K562 (cell line): ENCODE results near the gene KCNAB2. TPM values are rescaled to one million over a fixed set of nuclear protein-coding genes. Genes with fewer than 3 reads are reported as not detected.

Experiments used
- ATAC-seq: fragments of 200-7000 bp; cut with Tn5 transposase; 3 replicates; pipeline ENCODE4 v1.9.1; 2020; ENCODE audit warnings: moderate library complexity
- BruUV-seq: library from RNA; stranded (reverse); fragments of 400-500 nt; replicated peaks from 2 replicates; lab custom pipeline; 2021; lab: Mats Ljungman, UMichigan
- CTCF ChIA-PET: fragments of 300-600 bp; formaldehyde crosslinking; extraction: SDS; loops from one replicate; lab custom pipeline; 2021; ENCODE audit warnings: low intra/inter-chr PET ratio; lab: Yijun Ruan, JAX
- POLR2A ChIA-PET: fragments of 300-600, 350-650 bp; sonication (Branson Sonifier 250); formaldehyde crosslinking; extraction: SDS; loops from one replicate; lab custom pipeline; 2021; ENCODE audit warnings: antibody characterized with exemption, inconsistent platforms; lab: Yijun Ruan, JAX
- DNase-seq, 4 experiments: peaks; one replicate each; pipeline versions ENCODE4 v3.0.0 to v3.0.0-alpha.2; 2011 to 2018; ENCODE audit warnings: low spot score in 3 of 4, mixed read lengths in 3 of 4; ENCODE audit errors: extremely low read depth in 1 of 4
- FAIRE-seq: peaks from 2 replicates; lab custom pipeline; 2011; peaks lifted over from hg19 to GRCh38; lab: Jason Lieb, UNC
- H2AFZ ChIP-seq: 2 replicates; pipeline ENCODE4 v1.6.0; 2011; ENCODE audit warnings: low read depth, low read length, control low read depth, inconsistent platforms
- H3K27ac ChIP-seq: fragments of 200-600 bp; 3 replicates; pipeline ENCODE4 v1.8.0; 2011; ENCODE audit warnings: low read depth, mild to moderate bottlenecking, control low read depth, inconsistent platforms, low read length, moderate library complexity, mixed read lengths; ENCODE audit errors: extremely low read depth
- H3K27me3 ChIP-seq, 2 experiments: fragments of 300-600 bp in 1 of 2; 2 replicates in 1 of 2; 3 replicates in 1 of 2; pipeline versions ENCODE4 v1.6.0 to v1.8.0; 2011; ENCODE audit warnings: inconsistent platforms in 2 of 2, low read length in 2 of 2, mild to moderate bottlenecking in 1 of 2, mixed read lengths in 1 of 2, moderate library complexity in 1 of 2; ENCODE audit not compliant: control insufficient read depth in 2 of 2, insufficient read depth in 2 of 2
- H3K36me3 ChIP-seq: fragments of 300-600 bp; 3 replicates; pipeline ENCODE4 v1.8.0; 2011; ENCODE audit warnings: mild to moderate bottlenecking, low read length, inconsistent platforms; ENCODE audit not compliant: control insufficient read depth, insufficient read depth
- H3K4me1 ChIP-seq, 2 experiments: fragments of 200-600 bp in 1 of 2; replicated peaks in 1 of 2; 2 replicates in 1 of 2; 3 replicates in 1 of 2; pipeline versions ENCODE4 v1.5.1 to v1.8.0; 2011; ENCODE audit warnings: inconsistent platforms in 2 of 2, low read length in 2 of 2, mild to moderate bottlenecking in 1 of 2, mixed read lengths in 1 of 2, moderate library complexity in 1 of 2; ENCODE audit not compliant: control insufficient read depth in 2 of 2, insufficient read depth in 2 of 2
- H3K4me2 ChIP-seq: 2 replicates; pipeline ENCODE4 v1.6.1; 2011; ENCODE audit warnings: low read length, control low read depth, inconsistent platforms, mixed read lengths; ENCODE audit not compliant: insufficient read depth
- H3K4me3 ChIP-seq: fragments of 200-600 bp; sonication (generic), shearing (Covaris generic); 2 replicates; pipeline ENCODE4 v1.5.1; 2016; ENCODE audit warnings: control low read depth, inconsistent platforms
- H3K79me2 ChIP-seq: fragments of 200-600 bp; 3 replicates; pipeline ENCODE4 v1.8.0; 2011; ENCODE audit warnings: low read length, inconsistent platforms; ENCODE audit not compliant: control insufficient read depth, insufficient read depth
- H3K9ac ChIP-seq, 2 experiments: 2 replicates each; pipeline versions ENCODE4 v1.6.0 to v1.6.1; 2011; ENCODE audit warnings: low read depth in 2 of 2, low read length in 2 of 2, control low read depth in 1 of 2, inconsistent platforms in 1 of 2, mild to moderate bottlenecking in 1 of 2, mixed read lengths in 1 of 2; ENCODE audit not compliant: insufficient read depth in 1 of 2
- H3K9me1 ChIP-seq: one replicate; pipeline ENCODE4 v1.6.0; 2011; ENCODE audit warnings: inconsistent platforms, mild to moderate bottlenecking, low read length, moderate library complexity; ENCODE audit not compliant: control insufficient read depth, insufficient read depth
- H3K9me3 ChIP-seq: replicated peaks from 2 replicates; pipeline ENCODE4 v1.5.1; 2011; ENCODE audit warnings: low read depth, low read length, inconsistent platforms; ENCODE audit not compliant: control insufficient read depth, insufficient read depth
- H4K20me1 ChIP-seq: replicated peaks from 2 replicates; pipeline ENCODE4 v1.6.1; 2011; ENCODE audit warnings: low read length, inconsistent platforms, mixed read lengths; ENCODE audit not compliant: control insufficient read depth, insufficient read depth
- CEBPB ChIP-seq: fragments of 450-650 bp; IDR thresholded peaks from 2 replicates; pipeline ENCODE4 v1.6.1; 2016; ENCODE audit warnings: missing genetic modification characterization, missing compliant biosample characterization
- CHCHD3 ChIP-seq: fragments of 250-450 bp; sonication (Bioruptor Pico); IDR thresholded peaks from 2 replicates; pipeline ENCODE4 v2.1.2; 2022; ENCODE audit warnings: mild to moderate bottlenecking
- TSC22D4 ChIP-seq: fragments of 450-650 bp; IDR thresholded peaks from 2 replicates; pipeline ENCODE4 v1.6.1; 2016; ENCODE audit warnings: missing genetic modification characterization, missing biosample characterization, control low read depth
- ZNF121 ChIP-seq: sonication (generic); formaldehyde crosslinking; conservative IDR thresholded peaks from 2 replicates; pipeline ENCODE4 v1.8.0; 2022; ENCODE audit warnings: missing genetic modification reagents
- ZNF253 ChIP-seq: fragments of 250-450 bp; sonication (Bioruptor Pico); conservative IDR thresholded peaks from 2 replicates; pipeline ENCODE4 v1.6.1; 2021; ENCODE audit warnings: mild to moderate bottlenecking
- ZNF282 ChIP-seq: sonication (generic); formaldehyde crosslinking; IDR thresholded peaks from 2 replicates; pipeline ENCODE4 v1.8.1; 2023; ENCODE audit warnings: missing genetic modification reagents
- WGBS: fragments of 100-300 bp; shearing (Covaris generic); methylation state at CpG from one replicate; pipeline ENCODE4 v1.1.6; 2016; ENCODE audit warnings: low coverage, mixed read lengths; ENCODE audit not compliant: insufficient coverage; ENCODE audit errors: missing lambda C conversion rate; 5-methylcytosine and 5-hydroxymethylcytosine counted together
- in situ Hi-C: fragments of 300-500 bp; cut with MboI; formaldehyde crosslinking; loops from 4 replicates; pipeline ENCODE4 v1.15.0; 2018; ENCODE audit warnings: inconsistent platforms, mixed read lengths
- intact Hi-C: fragments of 100-400 bp; cut with micrococcal nuclease; formaldehyde crosslinking; loops from 2 replicates; pipeline ENCODE4 v1.14.2; 2022
- polyA plus RNA-seq, 8 experiments: library from polyadenylated mRNA; depleted of rRNA in 4 of 8; stranded (reverse) in 5 of 8; unstranded in 3 of 8; fragments of >200 nt; fragmentation: Nextera tagmentation in 2 of 8; fragmentation: Illumina TruSeq in 1 of 8; extraction: Ambion mirVana in 2 of 8; extraction: Trizol in 1 of 8; gene quantifications; 2 replicates each; pipeline versions ENCODE4 v1.2.1 to v1.2.3, GENCODE V29; 2011 to 2014; ENCODE audit warnings: inconsistent platforms in 1 of 8, missing spikeins in 1 of 8
- total RNA-seq, 7 experiments: library from RNA; depleted of rRNA in 6 of 7; stranded (reverse); fragments of >200 nt in 6 of 7; fragmentation: Illumina TruSeq in 2 of 7; extraction: Trizol in 2 of 7; gene quantifications; 2 replicates each; pipeline versions ENCODE4 v1.2.1 to v1.2.3, GENCODE V29; 2011 to 2021; ENCODE audit warnings: low replicate concordance in 1 of 7
- TF ChIP-seq, protein P1 (sequence below), 3 experiments: IDR thresholded peaks in 2 of 3; conservative IDR thresholded peaks in 1 of 3; 2 replicates each; pipeline ENCODE4 v1.5.1; 2011 to 2012; ENCODE audit warnings: low read length in 3 of 3, mild to moderate bottlenecking in 3 of 3, control low read depth in 2 of 3, improper control_type of control experiment in 1 of 3, inconsistent platforms in 1 of 3, low read depth in 1 of 3, mixed read lengths in 1 of 3, moderate library complexity in 1 of 3; ENCODE audit not compliant: insufficient read depth in 2 of 3
- TF ChIP-seq, protein P2 (sequence below): sonication (generic); formaldehyde crosslinking; IDR thresholded peaks from 2 replicates; pipeline ENCODE4 v1.8.1; 2023; ENCODE audit warnings: mild to moderate bottlenecking, missing genetic modification reagents
- TF ChIP-seq, protein P3 (sequence below): fragments of 250-450 bp; sonication (Bioruptor Pico); IDR thresholded peaks from 2 replicates; pipeline ENCODE4 v1.4.0; 2020; ENCODE audit warnings: mild to moderate bottlenecking

The KCNAB2 gene
- total and polyA plus RNA-seq, 9 of the 15 experiments (the other 6 are each of a cell fraction or from before 2014, with no cell fraction given): 1.8 to 15.8 (median 7.1) TPM

DNA sequence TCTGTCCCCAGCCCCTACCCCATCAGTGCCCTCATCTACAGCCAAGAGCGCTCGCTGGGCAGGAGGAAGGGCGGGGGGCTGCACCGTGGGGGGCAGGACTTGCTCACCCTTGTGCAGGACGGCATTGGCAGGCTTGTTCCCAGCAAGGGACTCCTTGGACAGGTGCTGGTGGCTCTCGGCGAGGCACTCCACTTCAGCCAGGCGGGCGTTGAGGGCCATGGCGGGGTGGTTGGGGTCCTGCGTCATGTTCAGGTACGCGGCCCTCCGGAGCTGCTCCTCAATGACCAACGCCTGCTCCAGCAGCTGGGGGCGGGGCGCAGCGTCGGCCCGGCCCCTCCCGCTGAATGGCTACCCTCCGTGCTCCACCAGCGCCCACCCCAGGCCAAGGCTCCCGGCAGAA, 64.0 kb downstream of the KCNAB2 start:
- Histone ChIP-seq H4K20me1 (peaks cover 4% of the 10 kb centered on the region; the same call in 1 of the 2 replicates), H3K9me1 (no peaks in the 10 kb centered on the region), H3K79me2 (no peaks in the 10 kb centered on the region)
- WGBS: 6% methylated on average over 22 of the region's 24 CpGs
- in situ Hi-C loops: no loop called here
- TF ChIP-seq ZNF253 (CRISPR knock-in tag) (no peak), ZNF282 (CRISPR knock-in tag) (no peak), ZNF121 (CRISPR knock-in tag) (no peak), TSC22D4 (tag) (no peak), CEBPB (no peak), CHCHD3 (CRISPR knock-in tag) (no peak)
- TF ChIP-seq, protein P1, sequence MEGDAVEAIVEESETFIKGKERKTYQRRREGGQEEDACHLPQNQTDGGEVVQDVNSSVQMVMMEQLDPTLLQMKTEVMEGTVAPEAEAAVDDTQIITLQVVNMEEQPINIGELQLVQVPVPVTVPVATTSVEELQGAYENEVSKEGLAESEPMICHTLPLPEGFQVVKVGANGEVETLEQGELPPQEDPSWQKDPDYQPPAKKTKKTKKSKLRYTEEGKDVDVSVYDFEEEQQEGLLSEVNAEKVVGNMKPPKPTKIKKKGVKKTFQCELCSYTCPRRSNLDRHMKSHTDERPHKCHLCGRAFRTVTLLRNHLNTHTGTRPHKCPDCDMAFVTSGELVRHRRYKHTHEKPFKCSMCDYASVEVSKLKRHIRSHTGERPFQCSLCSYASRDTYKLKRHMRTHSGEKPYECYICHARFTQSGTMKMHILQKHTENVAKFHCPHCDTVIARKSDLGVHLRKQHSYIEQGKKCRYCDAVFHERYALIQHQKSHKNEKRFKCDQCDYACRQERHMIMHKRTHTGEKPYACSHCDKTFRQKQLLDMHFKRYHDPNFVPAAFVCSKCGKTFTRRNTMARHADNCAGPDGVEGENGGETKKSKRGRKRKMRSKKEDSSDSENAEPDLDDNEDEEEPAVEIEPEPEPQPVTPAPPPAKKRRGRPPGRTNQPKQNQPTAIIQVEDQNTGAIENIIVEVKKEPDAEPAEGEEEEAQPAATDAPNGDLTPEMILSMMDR (IDR thresholded peaks at IDR 0.05 in 2 of 3, conservative IDR thresholded peaks at IDR 0.05 in 1 of 3; ENCODE audit: insufficient read depth in 2 of 3, low read depth in 1 of 3, low read length in 3 of 3): peak in 1 of 3 experiments; percentile 45; a peak in 1 of 6 replicates
- TF ChIP-seq, protein P2, sequence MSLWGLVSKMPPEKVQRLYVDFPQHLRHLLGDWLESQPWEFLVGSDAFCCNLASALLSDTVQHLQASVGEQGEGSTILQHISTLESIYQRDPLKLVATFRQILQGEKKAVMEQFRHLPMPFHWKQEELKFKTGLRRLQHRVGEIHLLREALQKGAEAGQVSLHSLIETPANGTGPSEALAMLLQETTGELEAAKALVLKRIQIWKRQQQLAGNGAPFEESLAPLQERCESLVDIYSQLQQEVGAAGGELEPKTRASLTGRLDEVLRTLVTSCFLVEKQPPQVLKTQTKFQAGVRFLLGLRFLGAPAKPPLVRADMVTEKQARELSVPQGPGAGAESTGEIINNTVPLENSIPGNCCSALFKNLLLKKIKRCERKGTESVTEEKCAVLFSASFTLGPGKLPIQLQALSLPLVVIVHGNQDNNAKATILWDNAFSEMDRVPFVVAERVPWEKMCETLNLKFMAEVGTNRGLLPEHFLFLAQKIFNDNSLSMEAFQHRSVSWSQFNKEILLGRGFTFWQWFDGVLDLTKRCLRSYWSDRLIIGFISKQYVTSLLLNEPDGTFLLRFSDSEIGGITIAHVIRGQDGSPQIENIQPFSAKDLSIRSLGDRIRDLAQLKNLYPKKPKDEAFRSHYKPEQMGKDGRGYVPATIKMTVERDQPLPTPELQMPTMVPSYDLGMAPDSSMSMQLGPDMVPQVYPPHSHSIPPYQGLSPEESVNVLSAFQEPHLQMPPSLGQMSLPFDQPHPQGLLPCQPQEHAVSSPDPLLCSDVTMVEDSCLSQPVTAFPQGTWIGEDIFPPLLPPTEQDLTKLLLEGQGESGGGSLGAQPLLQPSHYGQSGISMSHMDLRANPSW: no peak
- TF ChIP-seq, protein P3, sequence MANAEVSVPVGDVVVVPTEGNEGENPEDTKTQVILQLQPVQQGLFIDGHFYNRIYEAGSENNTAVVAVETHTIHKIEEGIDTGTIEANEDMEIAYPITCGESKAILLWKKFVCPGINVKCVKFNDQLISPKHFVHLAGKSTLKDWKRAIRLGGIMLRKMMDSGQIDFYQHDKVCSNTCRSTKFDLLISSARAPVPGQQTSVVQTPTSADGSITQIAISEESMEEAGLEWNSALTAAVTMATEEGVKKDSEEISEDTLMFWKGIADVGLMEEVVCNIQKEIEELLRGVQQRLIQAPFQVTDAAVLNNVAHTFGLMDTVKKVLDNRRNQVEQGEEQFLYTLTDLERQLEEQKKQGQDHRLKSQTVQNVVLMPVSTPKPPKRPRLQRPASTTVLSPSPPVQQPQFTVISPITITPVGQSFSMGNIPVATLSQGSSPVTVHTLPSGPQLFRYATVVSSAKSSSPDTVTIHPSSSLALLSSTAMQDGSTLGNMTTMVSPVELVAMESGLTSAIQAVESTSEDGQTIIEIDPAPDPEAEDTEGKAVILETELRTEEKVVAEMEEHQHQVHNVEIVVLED (CRISPR knock-in tag): no peak
- TF ChIP-seq, all 486 proteins: peak for 1
- Histone ChIP-seq H2AFZ (no peak overlapping the region), H3K9ac (no peak overlapping the region; a peak in 1 of 4 replicates), H3K36me3 (no peaks in the 10 kb centered on the region), H3K4me2 (no peak overlapping the region), H3K27ac (no peak overlapping the region), H3K27me3 (peaks cover 32 to 56% of the 10 kb centered on the region in 2 experiments), H3K4me3 (no peak overlapping the region), H3K9me3 (no peaks in the 10 kb centered on the region), H3K4me1 (peaks cover 0 to 27% of the 10 kb centered on the region in 2 experiments; a peak in 2 of 5 replicates)
- POLR2A ChIA-PET: no interaction called here
- intact Hi-C loops: no loop called here
- peak in 2 of 4 experiments; percentile 48 to 49 for DNase-seq
- FAIRE-seq: no peak
- no TSS peak for BruUV-seq
- CTCF ChIA-PET: interaction anchor here (1.5 kb wide), 1 partner anchor 135 kb away, joined by 9 read pairs; the partner anchor contains the start of gene HES3
- peak; percentile 47 for ATAC-seq
